Gastrocnemius medialis (tissue), 4 donors: ENCODE measurements around the gene INPP5A. TPM values are rescaled to one million over a fixed set of nuclear protein-coding genes. Genes with fewer than 3 reads are reported as not detected.

ENCODE experiments used
- ATAC-seq, 2 donors: fragments of 150-250 bp; one replicate each; pipeline ENCODE4 v1.9.1; 2016
- DNase-seq, 2 donors: peaks; one replicate each; pipeline ENCODE4 v3.0.0-alpha.2; 2019
- H3K27ac ChIP-seq, 4 donors: fragments of 200-600 bp; sonication (generic); 1 replicate in 1 of 4; 2 replicates in 3 of 4; pipeline ENCODE4 v1.5.1; 2016 to 2018; ENCODE audit warnings: mild to moderate bottlenecking in 2 of 4, moderate library complexity in 1 of 4
- H3K27me3 ChIP-seq, 3 donors: fragments of 200-600 bp; sonication (generic) in 2 of 3; 1 replicate in 1 of 3; 2 replicates in 2 of 3; pipeline versions ENCODE4 v1.5.1 to v1.6.0; 2016 to 2019; ENCODE audit warnings: mild to moderate bottlenecking in 1 of 3, moderate library complexity in 1 of 3
- H3K36me3 ChIP-seq, 2 donors: fragments of 200-600 bp; sonication (generic) in 1 of 2; one replicate each; pipeline ENCODE4 v1.5.1; 2017 to 2018
- H3K4me1 ChIP-seq, 2 donors: fragments of 200-600 bp; sonication (generic) in 1 of 2; one replicate each; pipeline ENCODE4 v1.5.1; 2016 to 2017; ENCODE audit warnings: mild to moderate bottlenecking in 2 of 2
- H3K4me3 ChIP-seq, 4 donors: fragments of 200-600 bp; sonication (generic) in 3 of 4; 1 replicate in 1 of 4; 2 replicates in 3 of 4; pipeline ENCODE4 v1.5.1; 2016 to 2019; ENCODE audit warnings: mild to moderate bottlenecking in 2 of 4
- H3K9me3 ChIP-seq, 3 donors: fragments of 200-600 bp; sonication (generic) in 2 of 3; 1 replicate in 1 of 3; 2 replicates in 2 of 3; pipeline ENCODE4 v1.5.1; 2016 to 2019
- CTCF ChIP-seq, 5 experiments: fragments of 450-650 bp in 3 of 5; fragments of 200-600 bp in 2 of 5; sonication (generic) in 2 of 5; IDR thresholded peaks in 4 of 5; conservative IDR thresholded peaks in 1 of 5; 1 replicate in 4 of 5; 2 replicates in 1 of 5; pipeline ENCODE4 v1.5.1; 2016 to 2019; ENCODE audit warnings: antibody characterized with exemption in 5 of 5, mild to moderate bottlenecking in 3 of 5, moderate library complexity in 3 of 5
- POLR2A ChIP-seq, 2 donors: fragments of 450-650 bp; IDR thresholded peaks; one replicate each; pipeline ENCODE4 v1.6.1; 2017; ENCODE audit warnings: antibody characterized with exemption in 2 of 2, mild to moderate bottlenecking in 2 of 2, moderate library complexity in 2 of 2
- in situ Hi-C, 4 donors: fragments of 200-750 bp; cut with MboI; loops; one replicate each; pipeline versions ENCODE4 v1.15.0 to v1.8.0; 2017; ENCODE audit warnings: low sequenced_read_pairs in 4 of 4
- intact Hi-C: fragments of 100-400 bp; cut with DNase I; formaldehyde crosslinking; loops from one replicate; pipeline ENCODE4 v1.15.1; 2023; ENCODE audit warnings: low total_unique reads
- total RNA-seq, 4 donors: library from RNA; depleted of rRNA; stranded (reverse); fragments of >200 nt; gene quantifications; one replicate each; pipeline versions ENCODE4 v1.1.0 to v1.2.3, GENCODE V29; 2016

Gene INPP5A
- total RNA-seq, 4 donors from 2014 or later: 74.9 to 107 (median 92.4) TPM

- in situ Hi-C loops: loop anchor here (5.0 to 25.0 kb wide), 5 partner anchors 96 to 246 kb away; partner anchors contain the start of genes INPP5A (in 4 of the 4) and PWWP2B (in 3 of the 4)
- peak overlapping the region; percentile 90 to 99 (median 92) for H3K27ac ChIP-seq
- TF ChIP-seq POLR2A (IDR thresholded peaks at IDR 0.05): no peak
- TF ChIP-seq CTCF (IDR thresholded peaks at IDR 0.05 in 4 of 5, conservative IDR thresholded peaks at IDR 0.05 in 1 of 5): no peak
- H3K4me1 ChIP-seq: peaks cover 57 to 63% of the 10 kb centered on the region in 2 donors
- no peaks in the 10 kb centered on the region for H3K36me3 ChIP-seq
- intact Hi-C loops: loop anchor here (2.0 kb wide), 2 partner anchors 44 to 124 kb away; no protein-coding TSS in a partner anchor
- no peak for ATAC-seq
- no peak overlapping the region for H3K4me3 ChIP-seq
- H3K9me3 ChIP-seq: no peaks in the 10 kb centered on the region
- H3K27me3 ChIP-seq: no peaks in the 10 kb centered on the region
- peak in 1 of 2 donors; percentile 14 for DNase-seq
Measured at GRCh38 chr10:132632851-132633684, 95.5 kb downstream of the INPP5A start.

GRCh38 chr10:132634241-132634946 lies 96.8 kb downstream of the INPP5A start:
- Histone ChIP-seq H3K4me1 (peaks cover 44 to 52% of the 10 kb centered on the region in 2 donors), H3K4me3 (no peak overlapping the region), H3K9me3 (no peaks in the 10 kb centered on the region), H3K27ac (peak overlapping the region; percentile 16 to 99 (median 54)), H3K36me3 (no peaks in the 10 kb centered on the region), H3K27me3 (no peaks in the 10 kb centered on the region)
- in situ Hi-C loops: loop anchor here (5.0 to 25.0 kb wide), 5 partner anchors 97 to 247 kb away; partner anchors contain the start of genes INPP5A (in 4 of the 4) and PWWP2B (in 3 of the 4)
- ATAC-seq (no peak), DNase-seq (peak in 1 of 2 donors; percentile 13)
- intact Hi-C loops: no loop called here
- no peak for TF ChIP-seq CTCF (IDR thresholded peaks at IDR 0.05 in 4 of 5, conservative IDR thresholded peaks at IDR 0.05 in 1 of 5)
- TF ChIP-seq POLR2A (IDR thresholded peaks at IDR 0.05): no peak

- peaks cover 38 to 47% of the 10 kb centered on the region in 2 donors for H3K4me1 ChIP-seq
- H3K9me3 ChIP-seq: no peaks in the 10 kb centered on the region
- DNase-seq (peak in 1 of 2 donors; percentile 8), ATAC-seq (no peak)
- intact Hi-C loops: no loop called here
- no peaks in the 10 kb centered on the region for H3K27me3 ChIP-seq
- H3K36me3 ChIP-seq: no peaks in the 10 kb centered on the region
- in situ Hi-C loops: loop anchor here (5.0 to 25.0 kb wide), 6 partner anchors 98 to 248 kb away; partner anchors contain the start of genes INPP5A (in 4 of the 4) and PWWP2B (in 3 of the 4)
- no peak overlapping the region for H3K4me3 ChIP-seq
- peak overlapping the region in 2 of 4 donors; percentile 16 for H3K27ac ChIP-seq
- TF ChIP-seq POLR2A (IDR thresholded peaks at IDR 0.05) (no peak), CTCF (IDR thresholded peaks at IDR 0.05 in 4 of 5, conservative IDR thresholded peaks at IDR 0.05 in 1 of 5) (no peak)
Measured at GRCh38 chr10:132634947-132635271, 97.3 kb downstream of the INPP5A start.

GRCh38 chr10:132636358-132636757 lies 98.8 kb downstream of the INPP5A start:
- in situ Hi-C loops: loop anchor here (5.0 to 25.0 kb wide), 5 partner anchors 99 to 249 kb away; partner anchors contain the start of genes INPP5A (in 4 of the 4) and PWWP2B (in 3 of the 4)
- DNase-seq (no peak), ATAC-seq (no peak)
- TF ChIP-seq POLR2A (IDR thresholded peaks at IDR 0.05) (no peak), CTCF (IDR thresholded peaks at IDR 0.05 in 4 of 5, conservative IDR thresholded peaks at IDR 0.05 in 1 of 5) (no peak)
- H3K27ac ChIP-seq: no peak overlapping the region
- H3K9me3 ChIP-seq: no peaks in the 10 kb centered on the region
- H3K36me3 ChIP-seq: no peaks in the 10 kb centered on the region
- no peaks in the 10 kb centered on the region for H3K27me3 ChIP-seq
- H3K4me3 ChIP-seq: no peak overlapping the region
- intact Hi-C loops: no loop called here
- H3K4me1 ChIP-seq: peaks cover 26 to 35% of the 10 kb centered on the region in 2 donors
